ENCODE measurements around the gene PDZD2.

DNA sequence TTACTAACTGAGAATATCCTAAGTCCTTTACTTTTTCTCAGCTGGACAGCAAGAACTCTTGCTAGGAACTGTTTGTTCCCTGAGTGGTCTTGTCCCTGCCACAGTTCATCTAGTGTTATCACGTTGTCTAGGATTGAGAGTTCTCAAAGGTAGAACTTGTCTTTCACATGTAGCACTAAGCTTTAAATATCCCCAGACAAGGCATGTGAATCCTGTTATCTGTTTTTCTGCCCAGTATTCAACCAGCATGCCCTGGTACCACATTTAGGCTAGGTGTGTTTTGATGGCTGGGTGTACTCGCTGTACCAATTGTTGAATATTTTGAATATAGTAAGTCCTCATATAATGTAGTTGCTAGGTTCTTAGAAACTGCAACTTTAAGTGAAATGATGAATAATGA lies 27.9 kb upstream of the PDZD2 start:
- TF ChIP-seq POLR2A (IDR thresholded peaks at IDR 0.05), result no peak
- TF ChIP-seq, protein P1, sequence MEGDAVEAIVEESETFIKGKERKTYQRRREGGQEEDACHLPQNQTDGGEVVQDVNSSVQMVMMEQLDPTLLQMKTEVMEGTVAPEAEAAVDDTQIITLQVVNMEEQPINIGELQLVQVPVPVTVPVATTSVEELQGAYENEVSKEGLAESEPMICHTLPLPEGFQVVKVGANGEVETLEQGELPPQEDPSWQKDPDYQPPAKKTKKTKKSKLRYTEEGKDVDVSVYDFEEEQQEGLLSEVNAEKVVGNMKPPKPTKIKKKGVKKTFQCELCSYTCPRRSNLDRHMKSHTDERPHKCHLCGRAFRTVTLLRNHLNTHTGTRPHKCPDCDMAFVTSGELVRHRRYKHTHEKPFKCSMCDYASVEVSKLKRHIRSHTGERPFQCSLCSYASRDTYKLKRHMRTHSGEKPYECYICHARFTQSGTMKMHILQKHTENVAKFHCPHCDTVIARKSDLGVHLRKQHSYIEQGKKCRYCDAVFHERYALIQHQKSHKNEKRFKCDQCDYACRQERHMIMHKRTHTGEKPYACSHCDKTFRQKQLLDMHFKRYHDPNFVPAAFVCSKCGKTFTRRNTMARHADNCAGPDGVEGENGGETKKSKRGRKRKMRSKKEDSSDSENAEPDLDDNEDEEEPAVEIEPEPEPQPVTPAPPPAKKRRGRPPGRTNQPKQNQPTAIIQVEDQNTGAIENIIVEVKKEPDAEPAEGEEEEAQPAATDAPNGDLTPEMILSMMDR (IDR thresholded peaks at IDR 0.05), result no peak

Data from prostate gland (tissue), 2 donors.